GM12878 (cell line): ENCODE data around the gene LPGAT1. TPM values are rescaled to one million over a fixed set of nuclear protein-coding genes. Genes with fewer than 3 reads are reported as not detected.
A peak's percentile ranks its signal among the peaks of the same experiment; 100 is the strongest.

Source experiments
- ATAC-seq: fragments of 200-7000 bp; cut with Tn5 transposase; 3 replicates; pipeline ENCODE4 v1.9.1; 2020; ENCODE audit warnings: mild to moderate bottlenecking, moderate library complexity
- BruUV-seq: library from RNA; stranded (reverse); fragments of 400-500 nt; replicated peaks from 2 replicates; lab custom pipeline; 2021; lab: Mats Ljungman, UMichigan
- CTCF ChIA-PET: fragments of 300-600 bp; sonication (Branson Sonifier 250); formaldehyde crosslinking; extraction: SDS; loops from one replicate; lab custom pipeline; 2021; ENCODE audit warnings: inconsistent platforms; lab: Yijun Ruan, JAX
- POLR2A ChIA-PET: fragments of 350-600 bp; formaldehyde crosslinking; extraction: SDS; loops from one replicate; lab custom pipeline; 2021; ENCODE audit warnings: inconsistent platforms; lab: Charles Lee
- RAD21 ChIA-PET: fragments of 300-600 bp; sonication (Branson Sonifier 250); formaldehyde crosslinking; loops from one replicate; lab custom pipeline; 2023; ENCODE audit warnings: antibody characterized with exemption; ENCODE audit not compliant: unreplicated experiment; lab: Charles Lee
- SMC1A ChIA-PET: fragments of 300-600 bp; sonication (Branson Sonifier 250); formaldehyde crosslinking; loops from one replicate; lab custom pipeline; 2023; ENCODE audit not compliant: unreplicated experiment, uncharacterized antibody; lab: Charles Lee
- DNase-seq: peaks from one replicate; pipeline ENCODE4 v3.0.0-alpha.2; 2011; ENCODE audit warnings: low read depth, low spot score
- FAIRE-seq: peaks from 3 replicates; lab custom pipeline; 2011; peaks lifted over from hg19 to GRCh38; lab: Jason Lieb, UNC
- H2AFZ ChIP-seq: 2 replicates; pipeline ENCODE4 v1.6.0; 2011; ENCODE audit warnings: low read depth, low read length, control low read depth; ENCODE audit not compliant: control insufficient read depth
- H3K27ac ChIP-seq: 2 replicates; pipeline ENCODE4 v1.5.1; 2011; ENCODE audit warnings: control low read depth; ENCODE audit not compliant: control insufficient read depth, insufficient read depth
- H3K27me3 ChIP-seq, 2 experiments: replicated peaks in 1 of 2; 2 replicates each; pipeline versions ENCODE4 v1.6.0 to v1.6.1; 2011; ENCODE audit warnings: low read length in 1 of 2; ENCODE audit not compliant: control insufficient read depth in 2 of 2, insufficient read depth in 2 of 2
- H3K36me3 ChIP-seq, 2 experiments: 2 replicates each; pipeline ENCODE4 v1.5.1; 2011; ENCODE audit warnings: low read length in 1 of 2; ENCODE audit not compliant: control insufficient read depth in 2 of 2, insufficient read depth in 2 of 2
- H3K4me1 ChIP-seq: 2 replicates; pipeline ENCODE4 v1.6.1; 2011; ENCODE audit warnings: mild to moderate bottlenecking, low read length, moderate library complexity, mixed read lengths; ENCODE audit not compliant: control insufficient read depth, insufficient read depth
- H3K4me2 ChIP-seq: 2 replicates; pipeline ENCODE4 v1.6.0; 2011; ENCODE audit warnings: control low read depth; ENCODE audit not compliant: control insufficient read depth, insufficient read depth
- H3K4me3 ChIP-seq: fragments of 200-600 bp; sonication (generic); 2 replicates; pipeline ENCODE4 v1.5.1; 2016
- H3K79me2 ChIP-seq: 2 replicates; pipeline ENCODE4 v1.6.0; 2011; ENCODE audit warnings: low read length; ENCODE audit not compliant: control insufficient read depth, insufficient read depth
- H3K9ac ChIP-seq: 2 replicates; pipeline ENCODE4 v1.8.0; 2011; ENCODE audit warnings: low read length, control low read depth, mixed read lengths; ENCODE audit not compliant: control insufficient read depth, insufficient read depth
- H3K9me3 ChIP-seq: replicated peaks from 3 replicates; pipeline ENCODE4 v1.5.1; 2011; ENCODE audit warnings: mild to moderate bottlenecking, low read length; ENCODE audit not compliant: control insufficient read depth, insufficient read depth
- H4K20me1 ChIP-seq: 2 replicates; pipeline ENCODE4 v1.6.0; 2011; ENCODE audit not compliant: control insufficient read depth, insufficient read depth
- ATF7 ChIP-seq: fragments of 450-650 bp; IDR thresholded peaks from 2 replicates; pipeline ENCODE4 v1.6.1; 2016; ENCODE audit warnings: low read depth, mild to moderate bottlenecking
- BMI1 ChIP-seq: fragments of 450-650 bp; IDR thresholded peaks from 2 replicates; pipeline ENCODE4 v1.6.1; 2016; ENCODE audit warnings: mild to moderate bottlenecking, moderate library complexity, borderline replicate concordance
- EP300 ChIP-seq, 2 experiments: fragments of 150-350 bp in 1 of 2; IDR thresholded peaks; 2 replicates each; pipeline ENCODE4 v1.6.1; 2011 to 2012; ENCODE audit warnings: low read depth in 2 of 2, low read length in 2 of 2, borderline replicate concordance in 1 of 2, improper control_type of control experiment in 1 of 2, inconsistent platforms in 1 of 2; ENCODE audit not compliant: control insufficient read depth in 1 of 2
- GABPA ChIP-seq: IDR thresholded peaks from 2 replicates; pipeline ENCODE4 v1.6.1; 2014; ENCODE audit warnings: antibody characterized with exemption, low read depth, mild to moderate bottlenecking, inconsistent platforms
- HDAC6 ChIP-seq: fragments of 200-600 bp; sonication (generic); IDR thresholded peaks from one replicate; pipeline ENCODE4 v1.8.0; 2017; ENCODE audit warnings: antibody characterized with exemption; ENCODE audit not compliant: unreplicated experiment
- IKZF2 ChIP-seq, 2 experiments: fragments of 450-650 bp; IDR thresholded peaks; 2 replicates each; pipeline ENCODE4 v1.6.1; 2017; ENCODE audit warnings: mild to moderate bottlenecking in 2 of 2, moderate library complexity in 2 of 2
- MTA2 ChIP-seq: fragments of 450-650 bp; IDR thresholded peaks from 2 replicates; pipeline ENCODE4 v1.6.1; 2016; ENCODE audit warnings: low read depth, mild to moderate bottlenecking, moderate library complexity
- NFYA ChIP-seq: IDR thresholded peaks from 2 replicates; pipeline ENCODE4 v1.6.1; 2011; ENCODE audit warnings: low read depth, mild to moderate bottlenecking, low read length, improper control_type of control experiment, borderline replicate concordance
- SMAD1 ChIP-seq: fragments of 450-650 bp; IDR thresholded peaks from 2 replicates; pipeline ENCODE4 v1.6.1; 2018; ENCODE audit warnings: mild to moderate bottlenecking, low read depth; ENCODE audit not compliant: partially characterized antibody
- SP1 ChIP-seq: IDR thresholded peaks from one replicate; pipeline ENCODE4 v1.6.1; 2011; ENCODE audit warnings: low read depth, low read length
- TARDBP ChIP-seq: IDR thresholded peaks from 2 replicates; pipeline ENCODE4 v1.6.1; 2016; ENCODE audit warnings: borderline replicate concordance
- WGBS: methylation state at CpG from one replicate; pipeline ENCODE4 v1.1.6; 2016; ENCODE audit warnings: low lambda C conversion rate; ENCODE audit not compliant: insufficient replicate concordance, insufficient coverage; ENCODE audit errors: missing lambda C conversion rate; 5-methylcytosine and 5-hydroxymethylcytosine counted together
- in situ Hi-C: fragments of 300-500 bp; cut with MboI; formaldehyde crosslinking; loops from 9 replicates; pipeline ENCODE4 v1.14.3; 2018; ENCODE audit warnings: mixed read lengths
- intact Hi-C: fragments of 100-400 bp; cut with micrococcal nuclease; formaldehyde crosslinking; loops from one replicate; pipeline ENCODE4 v1.14.2; 2022; ENCODE audit not compliant: unreplicated experiment
- polyA plus RNA-seq, 11 experiments: library from polyadenylated mRNA; depleted of rRNA in 4 of 11; unstranded in 6 of 11; stranded (reverse) in 5 of 11; fragments of >200 nt; fragmentation: Nextera tagmentation in 4 of 11; fragmentation: Illumina TruSeq in 1 of 11; extraction: Ambion mirVana in 4 of 11; extraction: Trizol in 1 of 11; gene quantifications; 1 replicate in 1 of 11; 2 replicates in 10 of 11; pipeline versions ENCODE4 v1.2.1 to v1.2.3, GENCODE V29; 2011 to 2016; ENCODE audit warnings: inconsistent platforms in 2 of 11, missing spikeins in 2 of 11, low read depth in 1 of 11
- total RNA-seq, 4 experiments: library from RNA; depleted of rRNA in 3 of 4; stranded (reverse); fragments of >200 nt in 3 of 4; fragmentation: Illumina TruSeq in 1 of 4; extraction: Trizol in 1 of 4; gene quantifications; 2 replicates each; pipeline versions ENCODE4 v1.2.1 to v1.2.3, GENCODE V29; 2013 to 2021
- TF ChIP-seq, protein P1 (sequence below): fragments of 450-650 bp; IDR thresholded peaks from 2 replicates; pipeline ENCODE4 v1.6.1; 2017; ENCODE audit warnings: mild to moderate bottlenecking, moderate library complexity
- TF ChIP-seq, protein P2 (sequence below): fragments of 450-650 bp; IDR thresholded peaks from 2 replicates; pipeline ENCODE4 v1.6.1; 2017; ENCODE audit warnings: borderline replicate concordance
- TF ChIP-seq, protein P3 (sequence below): fragments of 450-650 bp; IDR thresholded peaks from 2 replicates; pipeline ENCODE4 v1.6.1; 2016; ENCODE audit warnings: mild to moderate bottlenecking

LPGAT1 gene
- total and polyA plus RNA-seq, 10 of the 15 experiments (the other 5 are each of a cell fraction or from before 2014, with no cell fraction given) = 5.8 to 40.6 (median 19.2) TPM

DNA sequence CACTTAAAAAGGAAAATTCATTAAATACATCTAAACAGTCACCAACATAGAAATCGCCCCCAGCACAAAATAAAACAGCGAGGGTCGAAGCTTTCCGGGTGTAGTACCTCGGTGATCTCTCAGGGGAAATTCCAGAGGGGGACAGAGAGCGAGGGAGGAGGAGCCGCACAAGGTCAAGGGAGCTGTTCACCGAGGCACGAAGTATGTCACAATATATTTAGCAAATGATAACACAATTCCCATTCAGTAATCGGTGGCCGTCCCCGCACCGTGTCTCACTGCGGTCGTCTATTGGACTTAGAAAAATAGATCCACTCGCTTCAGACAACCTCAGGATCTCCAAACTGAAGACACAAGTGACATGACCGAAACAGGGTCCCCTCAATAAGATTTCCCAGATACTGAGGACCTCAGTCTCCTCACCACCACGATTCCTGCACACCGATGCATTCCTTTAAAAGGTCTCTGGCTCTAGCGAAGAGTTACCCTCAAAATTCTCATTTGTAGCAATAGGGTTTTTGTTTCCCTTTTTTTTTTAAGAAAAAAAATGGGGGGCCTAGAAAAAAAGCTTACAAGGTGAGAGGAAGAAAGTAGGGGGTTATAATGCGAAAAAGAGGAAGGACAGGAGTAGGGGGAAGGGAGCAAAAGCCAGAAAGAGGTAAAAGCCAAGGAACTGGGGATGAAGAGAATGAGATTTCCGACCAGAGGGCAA is 1.1 kb downstream of the LPGAT1 start:
- ChIA-PET RAD21 (interaction anchor here (0.6 to 6.0 kb wide), 13 partner anchors 9 to 462 kb away, joined by 3 to 85 read pairs (median 3); partner anchors contain the start of genes DTL and INTS7), SMC1A (interaction anchor here (0.7 to 9.3 kb wide), 15 partner anchors 9 to 241 kb away, joined by 3 to 90 read pairs (median 4); partner anchors contain the start of genes DTL and INTS7), POLR2A (interaction anchor here (1.0 to 5.2 kb wide), 5 partner anchors 9 to 134 kb away, joined by 3 to 30 read pairs (median 4); no protein-coding TSS in a partner anchor), CTCF (interaction anchor here (0.6 to 5.9 kb wide), 9 partner anchors 11 to 206 kb away, joined by 3 to 59 read pairs (median 4); partner anchors contain the start of genes DTL and INTS7)
- FAIRE-seq (no peak), DNase-seq (no peak), ATAC-seq (no peak)
- Histone ChIP-seq H3K4me2 (peak overlapping the region; percentile 82), H3K27ac (peak overlapping the region; percentile 85), H3K27me3 (no peaks in the 10 kb centered on the region), H4K20me1 (no peaks in the 10 kb centered on the region), H2AFZ (peak overlapping the region; percentile 45), H3K9ac (peak overlapping the region; percentile 74), H3K9me3 (no peaks in the 10 kb centered on the region), H3K4me1 (peaks cover 28% of the 10 kb centered on the region), H3K4me3 (peak overlapping the region; percentile 98), H3K79me2 (peaks cover 45% of the 10 kb centered on the region), H3K36me3 (no peaks in the 10 kb centered on the region)
- WGBS = 12% methylated on average over 22 of the region's 22 CpGs
- intact Hi-C loops (loop anchor here (1.0 to 5.0 kb wide), 5 partner anchors 109 to 252 kb away; partner anchors contain the start of genes DTL, INTS7 and SLC30A1), in situ Hi-C loops (loop anchor here (5.0 kb wide), 2 partner anchors 108 to 132 kb away; no protein-coding TSS in a partner anchor)
- BruUV-seq = no TSS peak
- no peak for TF ChIP-seq TARDBP
- TF ChIP-seq IKZF2 (IDR thresholded peaks at IDR 0.05) = 0 out of 4 replicates have a peak, but pooled peaks of 1 of the 2 experiments have one; percentile 19
- TF ChIP-seq GABPA = no peak
- TF ChIP-seq, protein P1, sequence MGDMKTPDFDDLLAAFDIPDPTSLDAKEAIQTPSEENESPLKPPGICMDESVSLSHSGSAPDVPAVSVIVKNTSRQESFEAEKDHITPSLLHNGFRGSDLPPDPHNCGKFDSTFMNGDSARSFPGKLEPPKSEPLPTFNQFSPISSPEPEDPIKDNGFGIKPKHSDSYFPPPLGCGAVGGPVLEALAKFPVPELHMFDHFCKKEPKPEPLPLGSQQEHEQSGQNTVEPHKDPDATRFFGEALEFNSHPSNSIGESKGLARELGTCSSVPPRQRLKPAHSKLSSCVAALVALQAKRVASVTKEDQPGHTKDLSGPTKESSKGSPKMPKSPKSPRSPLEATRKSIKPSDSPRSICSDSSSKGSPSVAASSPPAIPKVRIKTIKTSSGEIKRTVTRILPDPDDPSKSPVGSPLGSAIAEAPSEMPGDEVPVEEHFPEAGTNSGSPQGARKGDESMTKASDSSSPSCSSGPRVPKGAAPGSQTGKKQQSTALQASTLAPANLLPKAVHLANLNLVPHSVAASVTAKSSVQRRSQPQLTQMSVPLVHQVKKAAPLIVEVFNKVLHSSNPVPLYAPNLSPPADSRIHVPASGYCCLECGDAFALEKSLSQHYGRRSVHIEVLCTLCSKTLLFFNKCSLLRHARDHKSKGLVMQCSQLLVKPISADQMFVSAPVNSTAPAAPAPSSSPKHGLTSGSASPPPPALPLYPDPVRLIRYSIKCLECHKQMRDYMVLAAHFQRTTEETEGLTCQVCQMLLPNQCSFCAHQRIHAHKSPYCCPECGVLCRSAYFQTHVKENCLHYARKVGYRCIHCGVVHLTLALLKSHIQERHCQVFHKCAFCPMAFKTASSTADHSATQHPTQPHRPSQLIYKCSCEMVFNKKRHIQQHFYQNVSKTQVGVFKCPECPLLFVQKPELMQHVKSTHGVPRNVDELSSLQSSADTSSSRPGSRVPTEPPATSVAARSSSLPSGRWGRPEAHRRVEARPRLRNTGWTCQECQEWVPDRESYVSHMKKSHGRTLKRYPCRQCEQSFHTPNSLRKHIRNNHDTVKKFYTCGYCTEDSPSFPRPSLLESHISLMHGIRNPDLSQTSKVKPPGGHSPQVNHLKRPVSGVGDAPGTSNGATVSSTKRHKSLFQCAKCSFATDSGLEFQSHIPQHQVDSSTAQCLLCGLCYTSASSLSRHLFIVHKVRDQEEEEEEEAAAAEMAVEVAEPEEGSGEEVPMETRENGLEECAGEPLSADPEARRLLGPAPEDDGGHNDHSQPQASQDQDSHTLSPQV = no peak
- TF ChIP-seq NFYA = no peak
- TF ChIP-seq ATF7 = no peak
- TF ChIP-seq MTA2 = no peak
- TF ChIP-seq, protein P2, sequence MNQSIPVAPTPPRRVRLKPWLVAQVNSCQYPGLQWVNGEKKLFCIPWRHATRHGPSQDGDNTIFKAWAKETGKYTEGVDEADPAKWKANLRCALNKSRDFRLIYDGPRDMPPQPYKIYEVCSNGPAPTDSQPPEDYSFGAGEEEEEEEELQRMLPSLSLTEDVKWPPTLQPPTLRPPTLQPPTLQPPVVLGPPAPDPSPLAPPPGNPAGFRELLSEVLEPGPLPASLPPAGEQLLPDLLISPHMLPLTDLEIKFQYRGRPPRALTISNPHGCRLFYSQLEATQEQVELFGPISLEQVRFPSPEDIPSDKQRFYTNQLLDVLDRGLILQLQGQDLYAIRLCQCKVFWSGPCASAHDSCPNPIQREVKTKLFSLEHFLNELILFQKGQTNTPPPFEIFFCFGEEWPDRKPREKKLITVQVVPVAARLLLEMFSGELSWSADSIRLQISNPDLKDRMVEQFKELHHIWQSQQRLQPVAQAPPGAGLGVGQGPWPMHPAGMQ = no peak
- TF ChIP-seq BMI1 = no peak
- TF ChIP-seq, protein P3, sequence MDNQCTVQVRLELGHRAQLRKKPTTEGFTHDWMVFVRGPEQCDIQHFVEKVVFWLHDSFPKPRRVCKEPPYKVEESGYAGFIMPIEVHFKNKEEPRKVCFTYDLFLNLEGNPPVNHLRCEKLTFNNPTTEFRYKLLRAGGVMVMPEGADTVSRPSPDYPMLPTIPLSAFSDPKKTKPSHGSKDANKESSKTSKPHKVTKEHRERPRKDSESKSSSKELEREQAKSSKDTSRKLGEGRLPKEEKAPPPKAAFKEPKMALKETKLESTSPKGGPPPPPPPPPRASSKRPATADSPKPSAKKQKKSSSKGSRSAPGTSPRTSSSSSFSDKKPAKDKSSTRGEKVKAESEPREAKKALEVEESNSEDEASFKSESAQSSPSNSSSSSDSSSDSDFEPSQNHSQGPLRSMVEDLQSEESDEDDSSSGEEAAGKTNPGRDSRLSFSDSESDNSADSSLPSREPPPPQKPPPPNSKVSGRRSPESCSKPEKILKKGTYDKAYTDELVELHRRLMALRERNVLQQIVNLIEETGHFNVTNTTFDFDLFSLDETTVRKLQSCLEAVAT = peak; percentile 88
- TF ChIP-seq EP300 (IDR thresholded peaks at IDR 0.05; ENCODE audit: borderline replicate concordance in 1 of 2, control insufficient read depth in 1 of 2, low read depth in 2 of 2, low read length in 2 of 2) = no peak
- TF ChIP-seq SMAD1 = no peak
- TF ChIP-seq SP1 = no peak
- no peak for TF ChIP-seq HDAC6
